LNCAP (cell line): ENCODE measurements around the gene G0S2.

ENCODE experiments used
- TF ChIP-seq, protein P1 (sequence below): fragments of 450-650 bp; IDR thresholded peaks from 2 replicates; pipeline ENCODE4 v1.5.1; 2017; ENCODE audit warnings: mild to moderate bottlenecking

G0S2 gene

DNA sequence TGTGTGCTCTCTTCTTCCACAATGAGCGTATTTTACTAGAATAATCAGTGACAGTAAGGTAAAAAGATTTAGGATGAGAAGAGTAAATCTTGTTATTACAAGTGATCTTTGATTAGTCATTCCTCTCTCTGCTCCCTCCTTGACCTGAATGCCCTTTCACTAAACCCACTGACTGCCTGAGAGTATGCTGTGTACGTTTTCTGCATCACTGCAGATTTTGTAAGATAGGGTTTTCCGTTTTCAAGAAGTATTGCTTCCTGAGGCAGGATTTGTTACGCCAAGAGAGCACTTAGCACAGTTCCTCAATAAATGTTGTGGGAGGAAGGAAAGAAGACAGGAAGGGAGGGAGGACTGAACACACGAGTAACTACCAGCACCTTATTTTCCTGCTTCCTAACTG is 15.3 kb upstream of the G0S2 start:
- TF ChIP-seq, protein P1, sequence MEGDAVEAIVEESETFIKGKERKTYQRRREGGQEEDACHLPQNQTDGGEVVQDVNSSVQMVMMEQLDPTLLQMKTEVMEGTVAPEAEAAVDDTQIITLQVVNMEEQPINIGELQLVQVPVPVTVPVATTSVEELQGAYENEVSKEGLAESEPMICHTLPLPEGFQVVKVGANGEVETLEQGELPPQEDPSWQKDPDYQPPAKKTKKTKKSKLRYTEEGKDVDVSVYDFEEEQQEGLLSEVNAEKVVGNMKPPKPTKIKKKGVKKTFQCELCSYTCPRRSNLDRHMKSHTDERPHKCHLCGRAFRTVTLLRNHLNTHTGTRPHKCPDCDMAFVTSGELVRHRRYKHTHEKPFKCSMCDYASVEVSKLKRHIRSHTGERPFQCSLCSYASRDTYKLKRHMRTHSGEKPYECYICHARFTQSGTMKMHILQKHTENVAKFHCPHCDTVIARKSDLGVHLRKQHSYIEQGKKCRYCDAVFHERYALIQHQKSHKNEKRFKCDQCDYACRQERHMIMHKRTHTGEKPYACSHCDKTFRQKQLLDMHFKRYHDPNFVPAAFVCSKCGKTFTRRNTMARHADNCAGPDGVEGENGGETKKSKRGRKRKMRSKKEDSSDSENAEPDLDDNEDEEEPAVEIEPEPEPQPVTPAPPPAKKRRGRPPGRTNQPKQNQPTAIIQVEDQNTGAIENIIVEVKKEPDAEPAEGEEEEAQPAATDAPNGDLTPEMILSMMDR, result no peak

DNA sequence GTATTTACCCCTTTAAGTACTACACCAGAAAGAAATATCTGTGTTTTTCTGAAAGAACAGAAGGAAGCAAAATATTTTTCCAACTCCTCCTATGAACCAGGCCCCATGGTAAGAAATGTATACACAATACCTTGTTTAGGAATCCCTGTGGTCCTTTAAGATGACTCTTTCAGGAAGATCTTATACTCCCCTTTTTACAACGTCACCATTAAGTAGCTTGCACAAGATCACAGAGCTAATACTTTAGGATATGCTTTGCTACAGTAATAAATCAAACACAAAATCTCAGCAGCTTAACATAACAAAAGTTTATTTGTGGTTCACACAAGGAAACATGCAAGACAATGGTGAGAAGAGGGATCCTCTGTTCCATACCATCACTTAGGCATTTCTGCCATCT is 14.1 kb upstream of the G0S2 start:
- TF ChIP-seq, protein P1, result no peak

DNA sequence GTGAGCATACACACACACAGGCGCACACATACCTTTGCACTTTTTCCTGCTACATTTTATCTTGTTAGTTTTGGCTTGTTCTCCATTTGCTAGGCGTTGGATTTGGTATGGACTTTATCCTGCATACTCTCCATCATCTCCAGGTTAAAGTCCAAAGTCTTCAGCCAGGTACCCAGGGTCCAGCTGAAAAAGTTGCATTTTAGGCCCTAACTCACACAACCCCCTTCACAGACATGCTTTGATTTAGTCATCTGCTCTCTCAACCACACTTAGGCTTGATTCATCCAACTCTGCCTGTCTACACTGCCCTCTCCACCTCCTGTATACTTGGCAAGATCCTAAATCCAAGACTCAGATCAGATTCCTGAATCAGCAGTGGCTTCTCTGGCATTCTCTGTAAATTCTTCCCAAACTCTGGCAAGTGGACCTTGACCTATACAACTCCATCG is 12.3 kb upstream of the G0S2 start:
- TF ChIP-seq, protein P1, result no peak

DNA sequence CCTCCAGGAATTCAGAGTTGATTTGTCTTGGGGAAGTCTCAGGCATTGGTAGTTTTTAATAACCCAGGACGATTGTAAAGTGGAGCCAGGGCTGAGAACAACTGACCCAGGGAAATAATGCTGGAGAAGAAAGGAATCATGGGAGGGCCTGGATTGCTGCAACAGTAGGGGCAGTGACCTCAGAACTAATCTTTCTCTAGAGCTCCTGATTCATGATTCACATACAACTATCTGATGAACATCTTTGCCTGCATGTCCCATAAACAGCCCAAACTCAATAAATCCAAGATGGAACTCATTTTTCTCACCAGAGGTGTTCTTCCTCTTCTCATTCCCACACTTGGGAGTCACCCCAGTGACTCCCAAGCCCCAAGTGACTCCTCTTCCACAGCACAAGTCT is 8.1 kb upstream of the G0S2 start:
- TF ChIP-seq, protein P1, result no peak

DNA sequence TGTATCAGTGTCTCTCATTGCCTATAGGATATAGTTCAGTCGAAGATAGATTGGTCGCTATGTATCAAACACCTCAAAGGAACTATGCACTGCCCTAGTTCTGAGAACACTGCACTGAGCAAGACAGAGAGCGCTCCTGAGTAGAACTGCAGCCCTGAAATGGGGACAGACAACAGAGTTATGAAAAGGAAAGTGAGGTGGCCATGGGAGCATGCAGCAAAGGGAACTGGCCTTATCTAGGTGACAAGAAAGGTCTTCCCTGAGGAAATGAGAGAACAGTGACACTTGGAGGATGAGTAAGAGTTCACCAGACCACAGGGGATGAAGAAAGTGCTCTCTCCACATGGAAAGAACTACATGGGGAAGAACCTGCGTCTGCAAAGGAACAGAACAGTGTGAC is 7.5 kb upstream of the G0S2 start:
- TF ChIP-seq, protein P1, result no peak

DNA sequence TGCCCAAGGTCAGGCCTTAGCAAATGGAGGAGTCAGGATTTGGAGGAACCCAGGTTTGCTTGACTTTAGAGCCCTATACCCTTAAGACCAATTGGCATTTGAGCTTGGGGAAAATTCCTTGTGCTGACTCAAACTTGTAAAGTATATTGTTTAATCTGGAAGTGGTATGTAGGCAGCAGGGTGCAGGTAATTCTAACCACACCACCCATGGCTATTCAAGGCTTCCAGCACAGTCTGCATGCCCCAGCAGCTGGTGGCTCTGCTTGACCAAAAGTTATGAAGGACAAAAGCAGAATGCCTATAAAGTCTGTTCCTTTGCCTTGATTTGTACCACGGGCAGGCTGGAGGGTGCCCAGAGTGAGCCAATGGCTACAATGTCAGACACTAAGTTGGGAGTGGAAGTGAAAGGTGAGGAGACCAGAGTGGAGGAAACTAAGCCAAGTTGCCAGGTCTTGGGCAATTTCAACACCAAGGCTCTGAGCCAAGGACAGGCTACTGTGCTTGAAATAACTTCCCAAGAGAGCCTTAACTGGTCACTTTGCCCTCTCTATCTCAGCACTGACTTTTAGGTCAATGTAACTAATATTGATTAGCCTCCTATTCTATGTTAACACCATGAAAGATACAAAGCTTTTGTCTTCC is 4.7 kb upstream of the G0S2 start:
- TF ChIP-seq, protein P1, result no peak

DNA sequence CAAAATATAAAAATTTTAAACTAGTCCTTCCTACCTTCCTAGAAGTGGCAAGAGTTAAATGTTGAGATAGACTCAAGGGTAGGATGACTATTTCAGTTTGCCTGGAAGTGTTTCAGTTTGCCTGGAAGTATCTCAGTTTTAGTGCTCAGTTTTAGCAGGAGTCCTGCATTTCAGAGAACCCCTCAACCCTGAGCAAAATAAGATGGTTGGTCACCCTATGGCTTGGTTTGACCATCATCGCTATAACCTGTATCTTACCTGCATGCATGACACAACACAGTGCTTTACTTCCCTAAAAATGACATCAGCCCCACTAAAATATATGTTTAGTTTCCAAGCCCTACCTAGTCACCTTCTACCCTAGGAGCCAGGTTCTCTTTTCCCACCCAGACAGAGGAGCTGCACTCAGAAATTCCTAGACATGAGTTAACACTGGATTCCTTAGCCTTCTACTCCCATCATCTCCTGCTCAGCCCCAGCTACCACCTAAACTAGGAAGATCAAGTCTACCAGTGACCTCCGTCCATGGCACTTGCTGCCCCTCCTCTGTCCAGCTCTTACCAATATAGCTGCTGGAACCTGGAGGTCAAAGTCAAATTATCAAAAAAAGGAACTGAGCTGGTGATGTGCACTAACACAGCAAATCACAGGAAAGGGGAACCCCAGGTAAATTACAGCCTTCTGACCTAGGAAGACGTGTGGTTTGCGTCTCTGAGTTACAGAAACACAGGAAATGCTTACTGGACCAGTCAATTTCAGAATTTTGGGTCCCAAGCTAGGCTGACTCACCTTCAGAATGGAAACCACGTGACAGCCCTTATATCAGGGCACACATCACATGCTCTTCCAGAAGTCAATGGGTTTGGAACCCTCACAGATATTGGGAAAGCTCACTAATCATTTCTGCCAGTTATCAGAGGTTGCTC is 2.2 kb upstream of the G0S2 start:
- TF ChIP-seq, protein P1, result no peak
